ENCODE data around the gene CEBPE. TPM values are rescaled to one million over a fixed set of nuclear protein-coding genes. Genes with fewer than 3 reads are reported as not detected.

Gene CEBPE
- polyA plus RNA-seq, 3 donors: 0.10 to 0.30 (median 0.15) TPM

DNA sequence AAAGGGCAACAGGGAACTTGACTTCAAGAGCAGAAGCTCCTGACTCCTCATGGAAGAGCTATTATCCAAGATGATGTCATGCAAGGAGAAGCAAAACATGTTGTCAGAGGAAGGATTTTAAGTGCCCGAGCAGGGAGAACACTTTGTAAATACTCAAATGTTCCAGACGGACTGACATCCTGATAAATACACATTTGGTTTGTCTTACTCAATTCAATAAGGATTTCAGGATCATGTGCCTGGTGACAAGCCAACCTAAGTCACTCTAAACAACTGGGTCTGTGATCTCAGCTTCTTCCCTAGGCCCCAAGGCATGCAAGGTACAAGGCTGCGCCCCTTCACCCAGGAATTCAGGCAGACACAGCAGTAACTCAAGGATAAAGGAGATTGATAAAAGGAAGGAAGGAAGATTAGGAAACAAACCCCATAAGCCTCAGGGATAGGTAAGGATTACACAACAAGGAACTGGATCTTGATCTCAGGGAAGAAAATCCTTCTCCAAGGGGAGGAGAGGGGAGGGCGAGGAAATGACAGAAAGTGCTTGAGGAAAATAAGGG is 26.8 kb upstream of the CEBPE start:
- no peak for DNase-seq

- DNase-seq: no peak
Observed at GRCh38 chr14:23143911-23144310, 24.9 kb upstream of the CEBPE start.

DNA sequence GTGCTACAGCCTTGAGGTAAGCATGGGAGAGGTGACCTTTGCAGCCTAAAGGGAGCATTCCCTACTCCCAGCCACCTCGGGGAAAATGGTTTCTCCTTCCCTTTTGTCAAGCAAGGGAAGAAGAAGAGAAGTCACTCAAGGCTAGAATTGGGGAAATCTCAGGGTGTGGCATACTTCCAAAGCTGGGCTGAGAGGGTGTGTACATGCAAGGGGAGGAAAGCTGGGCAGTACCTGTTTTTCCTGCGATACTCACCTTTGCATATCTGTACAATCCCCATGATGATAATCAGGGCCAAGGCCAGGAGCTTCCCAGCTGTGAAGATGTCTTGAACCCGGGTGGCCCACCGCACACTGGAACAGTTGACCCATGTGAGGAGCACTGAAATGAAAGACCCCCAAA is 23.8 kb upstream of the CEBPE start:
- no peak for DNase-seq

GRCh38 chr14:23141706-23142444 is 22.8 kb upstream of the CEBPE start:
- no peak for DNase-seq

DNA sequence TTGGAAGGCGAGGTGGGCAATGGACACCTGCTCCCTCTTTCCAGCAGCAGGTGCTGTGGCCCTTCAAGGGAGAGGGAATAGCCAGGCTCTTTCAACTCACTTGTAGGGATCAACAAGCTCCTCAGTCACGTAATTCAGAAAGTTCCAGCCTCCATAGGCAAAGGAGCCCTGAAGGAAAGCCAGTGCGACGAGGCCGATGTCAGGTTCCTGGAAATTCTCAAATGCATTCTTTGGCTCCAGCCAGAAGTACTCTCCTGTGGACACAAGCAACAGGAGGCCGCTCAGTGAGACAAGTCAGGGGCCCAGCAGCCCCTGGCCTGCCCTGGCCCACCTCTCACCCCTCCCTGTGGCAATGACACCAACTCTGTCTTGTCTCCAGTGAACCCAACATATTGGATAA is 21.3 kb upstream of the CEBPE start:
- DNase-seq: no peak

GRCh38 chr14:23139874-23140273 is 20.8 kb upstream of the CEBPE start:
- DNase-seq: no peak

DNA sequence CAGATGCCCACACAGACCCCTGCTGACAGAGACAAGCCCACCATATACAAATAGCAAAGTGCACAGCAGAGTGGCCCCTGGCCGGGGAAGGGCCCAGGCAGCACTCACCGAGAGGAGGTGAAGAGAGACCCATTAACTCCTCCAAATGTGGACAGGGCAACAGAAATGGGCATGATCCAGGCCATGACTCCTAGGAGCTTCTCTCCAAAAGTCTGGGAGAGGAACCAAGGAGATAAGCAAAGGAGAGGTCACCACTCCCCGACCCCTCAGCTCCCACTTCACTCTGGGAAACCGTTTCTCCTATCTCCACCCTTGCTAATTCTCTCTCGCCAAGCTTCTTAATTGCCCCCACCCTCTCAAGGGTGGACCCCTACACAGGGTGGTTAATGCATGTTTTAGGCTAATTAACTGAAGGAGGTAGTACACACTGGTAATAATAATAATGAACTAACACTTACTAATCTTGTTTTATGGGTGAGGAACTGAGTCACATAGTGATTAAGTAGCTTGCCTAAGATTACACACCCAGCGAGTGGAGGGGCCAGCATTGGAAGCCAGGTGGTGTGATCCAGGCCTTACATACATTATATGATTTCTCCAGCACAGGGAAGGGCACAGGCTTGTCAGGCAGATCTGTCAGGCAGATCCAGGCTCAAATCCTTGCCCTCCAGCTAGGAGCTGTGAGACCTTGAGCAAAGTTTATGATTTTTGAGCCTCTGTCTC is 18.9 kb upstream of the CEBPE start:
- DNase-seq: no peak

- DNase-seq: no peak
Observed at GRCh38 chr14:23137192-23137812, 18.2 kb upstream of the CEBPE start.

DNA sequence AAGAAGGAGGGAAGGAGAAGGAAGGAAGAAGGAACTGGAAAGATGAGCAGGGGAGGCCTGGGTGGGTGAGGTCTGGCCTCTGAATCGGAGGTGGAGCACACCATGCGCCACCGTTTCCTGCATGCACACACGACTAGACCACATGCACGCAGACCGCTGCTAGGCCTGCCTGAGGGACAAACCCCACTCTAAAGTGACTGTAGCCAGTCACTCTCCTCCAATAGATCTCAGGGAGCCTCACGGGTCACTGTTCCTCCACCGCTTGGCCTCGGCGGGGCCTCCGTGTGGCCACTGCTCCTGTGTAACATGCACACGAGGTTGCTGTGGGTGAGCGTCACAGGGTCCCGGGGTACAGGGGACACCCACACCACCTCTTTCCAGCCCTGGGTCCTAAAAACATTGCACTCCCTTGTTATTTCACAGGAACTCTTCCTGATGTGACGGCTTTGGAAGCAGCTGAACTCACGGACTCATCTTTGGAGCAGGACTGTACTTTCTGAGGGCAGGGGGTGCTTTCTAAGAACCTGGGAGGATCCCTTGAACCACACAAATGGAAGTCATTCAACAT is 17.6 kb upstream of the CEBPE start:
- DNase-seq: no peak

GRCh38 chr14:23132970-23133369 is 13.9 kb upstream of the CEBPE start:
- DNase-seq: no peak

DNA sequence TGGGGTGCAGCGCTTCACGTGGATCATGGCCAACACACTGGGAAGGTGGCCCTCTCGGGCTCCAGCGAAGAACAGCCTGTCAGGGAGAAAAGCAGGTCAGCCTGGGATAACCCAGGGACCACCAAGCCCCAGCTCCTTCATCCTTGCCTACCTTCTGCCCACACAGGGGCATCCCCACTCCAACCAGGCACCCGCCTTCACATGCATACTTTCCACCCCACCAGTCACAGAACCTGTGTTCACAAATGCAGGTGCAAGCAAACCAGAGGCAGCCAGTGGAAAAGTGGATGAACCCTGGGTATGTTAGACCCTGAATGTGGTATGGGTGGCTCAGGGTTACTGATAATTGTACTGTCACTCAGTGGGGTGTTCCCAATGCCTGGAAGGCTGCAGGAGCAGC is 12.4 kb upstream of the CEBPE start:
- no peak for DNase-seq

DNA sequence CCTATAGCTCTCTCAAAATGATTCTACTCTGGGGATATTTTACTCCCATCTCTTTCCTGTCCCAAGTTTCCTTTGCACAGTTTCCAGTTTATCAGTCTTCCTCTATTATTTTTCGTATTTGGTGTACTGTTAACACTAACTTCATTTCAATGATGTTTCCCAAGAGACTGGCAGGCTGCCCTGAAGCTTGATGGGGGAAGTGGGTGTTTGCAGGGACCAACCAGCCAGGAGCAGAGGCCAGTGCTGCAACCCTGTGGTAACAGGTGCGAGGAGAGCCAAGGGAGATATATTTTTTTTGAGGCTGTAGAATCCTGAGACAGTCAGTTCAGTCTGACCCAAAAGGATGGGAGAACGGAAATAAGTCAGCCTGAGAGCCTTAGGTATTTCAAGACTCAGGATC is 11.8 kb upstream of the CEBPE start:
- DNase-seq: no peak

- DNase-seq: no peak
Observed at GRCh38 chr14:23129759-23130316, 10.8 kb upstream of the CEBPE start.

DNA sequence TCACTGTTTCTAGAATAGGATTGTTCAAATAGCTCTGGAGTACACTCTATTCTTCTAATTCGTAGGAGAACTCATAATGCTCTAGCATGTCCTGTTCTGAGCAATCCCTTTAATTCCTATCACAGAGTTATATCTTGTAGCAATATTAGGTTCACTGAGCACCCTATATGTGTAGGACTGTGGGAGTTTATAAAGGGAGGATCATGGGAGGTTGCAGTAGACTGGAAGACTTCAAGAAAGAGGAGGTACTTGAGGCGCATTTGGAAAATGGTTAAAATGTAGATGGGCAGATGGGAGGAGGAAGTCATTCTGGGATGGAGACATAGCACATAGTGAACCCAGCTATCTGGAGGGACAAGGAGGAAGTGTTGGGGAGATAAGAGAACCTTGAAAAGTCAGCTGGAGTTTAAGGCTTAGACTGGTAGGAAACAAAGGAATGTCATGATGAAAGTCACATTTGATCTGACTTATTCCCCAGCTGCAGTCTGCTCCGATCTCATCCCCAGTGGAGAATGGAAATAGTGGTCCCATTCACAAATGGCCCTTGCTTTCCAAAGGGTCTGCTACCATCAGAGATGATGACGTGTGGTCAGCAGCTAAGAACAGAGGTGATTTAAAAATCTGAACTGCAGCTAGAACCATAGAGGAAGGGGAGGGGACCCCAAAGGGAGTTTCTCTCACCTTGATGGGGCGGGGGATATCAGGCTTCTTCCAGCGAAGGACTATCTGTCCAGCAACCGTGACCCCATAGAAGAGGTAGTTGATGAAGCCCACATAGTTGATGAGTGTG is 10.1 kb upstream of the CEBPE start:
- DNase-seq: no peak

DNA sequence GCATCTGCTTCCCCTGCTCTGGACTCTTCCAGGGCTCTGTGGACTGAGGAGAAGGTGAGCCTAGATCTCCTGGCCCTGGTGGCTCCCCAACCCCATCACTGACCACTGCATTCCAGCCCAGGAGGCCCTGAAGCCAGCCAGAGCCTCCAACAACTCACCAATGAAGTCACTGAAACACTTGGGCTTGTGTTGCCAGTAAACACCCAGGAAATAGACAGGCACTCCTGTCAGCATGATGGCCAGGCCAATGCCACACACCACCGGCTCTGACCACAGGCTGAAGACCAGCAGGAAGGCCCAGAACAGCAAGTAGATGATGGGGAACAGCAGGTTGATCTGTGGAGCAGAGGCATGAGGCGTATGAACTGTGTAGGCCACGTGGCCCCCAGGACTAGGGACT is 8.8 kb upstream of the CEBPE start:
- DNase-seq: no peak

DNA sequence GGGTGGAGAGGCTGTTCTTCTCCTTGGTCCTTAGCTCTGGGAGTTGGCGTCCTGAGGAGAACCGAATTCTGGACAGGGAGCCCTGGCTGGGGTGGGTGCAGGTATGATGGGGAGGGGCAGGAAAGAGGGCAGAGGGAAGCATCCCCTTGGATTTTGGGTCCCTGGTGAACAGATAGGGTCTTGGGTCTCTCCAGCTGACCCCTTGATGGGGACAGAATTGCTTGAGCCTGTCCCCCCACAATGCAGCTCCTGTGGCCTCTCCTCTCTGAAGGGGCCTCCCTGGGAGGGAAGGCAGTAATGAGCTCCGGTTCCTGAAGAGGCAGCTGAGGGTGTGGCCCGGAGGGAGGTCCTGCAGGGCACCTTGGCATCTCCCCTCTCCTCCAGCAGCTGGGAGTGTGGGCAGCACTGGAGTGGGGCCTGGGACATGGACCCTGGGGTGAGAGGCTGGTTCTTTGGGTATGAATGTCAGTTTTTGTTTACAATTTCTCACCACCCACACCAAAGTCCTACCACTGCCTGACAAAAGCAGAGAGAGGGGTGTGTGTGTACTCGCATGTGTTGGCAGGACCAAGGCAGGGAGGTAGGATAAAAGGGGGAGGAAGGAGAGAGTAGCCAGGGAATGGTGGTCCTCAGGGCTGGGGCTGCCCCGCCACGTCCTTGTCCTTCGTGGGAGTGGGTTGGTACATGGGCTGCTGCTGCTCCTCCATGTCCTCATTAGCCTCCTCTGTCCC is 7.7 kb upstream of the CEBPE start:
- no peak for DNase-seq

- DNase-seq: no peak
Observed at GRCh38 chr14:23125933-23126524, 7.0 kb upstream of the CEBPE start.

DNA sequence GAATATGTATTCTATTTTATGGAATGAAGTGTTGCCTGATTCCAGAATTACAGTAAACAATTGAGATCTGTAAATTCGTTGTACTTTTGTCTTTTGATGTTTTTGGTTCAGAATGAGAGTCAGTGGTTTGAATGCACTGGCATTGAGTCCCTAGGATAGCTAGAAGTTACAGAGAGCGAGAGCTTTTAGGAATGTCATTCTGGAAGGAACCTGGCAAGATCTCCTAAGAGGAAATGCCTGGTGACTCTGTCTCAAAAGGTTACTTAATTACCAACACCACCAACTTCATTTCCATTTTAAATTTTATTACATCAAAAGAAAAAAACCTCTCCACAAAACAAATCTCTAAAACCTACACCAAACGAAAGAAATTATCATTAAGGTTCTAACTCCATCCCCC is 6.0 kb upstream of the CEBPE start:
- no peak for DNase-seq

DNA sequence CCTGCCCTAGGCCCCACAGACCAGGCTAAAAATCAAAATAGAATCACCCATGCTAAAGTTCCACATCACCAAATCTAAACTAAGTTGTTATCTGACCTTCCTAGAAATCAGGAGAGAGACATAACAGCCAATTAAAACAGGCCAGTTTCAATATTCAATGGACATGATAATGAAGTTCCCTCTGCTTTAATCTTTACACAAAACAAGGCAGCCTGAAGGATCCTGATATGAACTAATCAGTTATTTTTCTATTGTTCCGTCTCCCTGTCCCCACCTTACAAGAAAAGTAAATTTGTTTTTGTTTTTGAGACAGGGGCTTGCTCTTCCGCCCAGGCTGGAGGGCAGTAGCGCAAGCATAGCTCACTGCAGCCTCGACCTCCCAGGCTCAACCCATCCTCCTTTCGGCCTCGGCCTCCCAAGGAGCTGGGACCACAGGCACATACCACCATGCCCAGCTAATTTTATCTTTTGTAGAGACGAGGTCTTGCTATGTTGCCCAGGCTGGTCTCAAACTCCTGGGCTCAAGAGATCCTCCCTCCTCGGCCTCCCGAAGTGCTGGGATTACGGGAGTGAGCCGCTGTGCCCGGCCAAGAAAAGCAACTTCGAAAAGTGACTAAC is 5.4 kb upstream of the CEBPE start:
- no peak for DNase-seq

- no peak for DNase-seq
Observed at GRCh38 chr14:23123419-23123818, 4.4 kb upstream of the CEBPE start.

Measured in renal pelvis (tissue), 4 donors.